Tongue (tissue), 2 donors: ENCODE measurements around the gene USP14. TPM values are rescaled to one million over a fixed set of nuclear protein-coding genes. Genes with fewer than 3 reads are reported as not detected.

Source experiments
- DNase-seq: peaks from one replicate; pipeline ENCODE4 v3.0.0-alpha.2; 2015
- total RNA-seq: library from RNA; depleted of rRNA; stranded (reverse); fragments of >200 nt; gene quantifications from one replicate; pipeline ENCODE4 v1.2.3, GENCODE V29; 2014

USP14 gene
- total RNA-seq, 1 donor from 2014 or later, result 36.9 TPM

- no peak for DNase-seq
These were observed 1.6 kb downstream of the USP14 start for GRCh38 chr18:159933-160332.

GRCh38 chr18:160831-161570 lies 2.6 kb downstream of the USP14 start:
- DNase-seq, result no peak

- no peak for DNase-seq
These were observed 14.0 kb downstream of the USP14 start for GRCh38 chr18:172361-172760.

- no peak for DNase-seq
These were observed 21.1 kb downstream of the USP14 start for GRCh38 chr18:179499-179898.

GRCh38 chr18:181711-182110 lies 23.4 kb downstream of the USP14 start:
- DNase-seq, result no peak

- peak; percentile 6 for DNase-seq
These were observed 25.4 kb downstream of the USP14 start for GRCh38 chr18:183769-184168.

- DNase-seq, result no peak
These were observed 30.9 kb downstream of the USP14 start for GRCh38 chr18:189254-189653.

- no peak for DNase-seq
These were observed 33.4 kb downstream of the USP14 start for GRCh38 chr18:191725-192124.

GRCh38 chr18:192801-193200 lies 34.4 kb downstream of the USP14 start:
- DNase-seq, result no peak

GRCh38 chr18:195651-196050 lies 37.3 kb downstream of the USP14 start:
- DNase-seq, result no peak

GRCh38 chr18:199214-199613 lies 40.9 kb downstream of the USP14 start:
- DNase-seq, result no peak

- no peak for DNase-seq
These were observed 41.4 kb downstream of the USP14 start for GRCh38 chr18:199768-200167.

GRCh38 chr18:210075-210474 lies 51.7 kb downstream of the USP14 start:
- no peak for DNase-seq

- DNase-seq, result no peak
These were observed 52.4 kb downstream of the USP14 start for GRCh38 chr18:210733-211132.

GRCh38 chr18:211582-211981 lies 53.2 kb downstream of the USP14 start:
- DNase-seq, result no peak

- DNase-seq, result no peak
These were observed 54.4 kb downstream of the USP14 start for GRCh38 chr18:212780-213179.

GRCh38 chr18:213505-213904 lies 55.1 kb downstream of the USP14 start:
- no peak for DNase-seq

- no peak for DNase-seq
These were observed 55.6 kb downstream of the USP14 start for GRCh38 chr18:213966-214365.

- no peak for DNase-seq
These were observed 57.2 kb downstream of the USP14 start for GRCh38 chr18:215448-216010.

- no peak for DNase-seq
These were observed 59.4 kb downstream of the USP14 start for GRCh38 chr18:217532-218336.

GRCh38 chr18:220708-221107 lies 62.4 kb downstream of the USP14 start:
- no peak for DNase-seq

- DNase-seq, result no peak
These were observed 67.4 kb downstream of the USP14 start for GRCh38 chr18:225745-226144.

- DNase-seq, result no peak
These were observed 69.0 kb downstream of the USP14 start for GRCh38 chr18:227374-227773.

- no peak for DNase-seq
These were observed 69.5 kb downstream of the USP14 start for GRCh38 chr18:227902-228301.
